Activated CD4-positive, alpha-beta T cell treated with anti-CD3 and anti-CD28 coated beads, Interleukin-2, amount 50 U/mL, for 4 hours (primary cell): Measurements from ENCODE around the gene NKX6-2.
"Not testable (repeated sequence)": the region's sequence is repeated elsewhere in the genome, so short reads cannot be mapped to it uniquely, and the experiment has no call there.

Source experiments
- DNase-seq, 2 experiments: peaks; one replicate each; pipeline ENCODE4 v3.0.0-alpha.2; 2020

NKX6-2 gene

DNA sequence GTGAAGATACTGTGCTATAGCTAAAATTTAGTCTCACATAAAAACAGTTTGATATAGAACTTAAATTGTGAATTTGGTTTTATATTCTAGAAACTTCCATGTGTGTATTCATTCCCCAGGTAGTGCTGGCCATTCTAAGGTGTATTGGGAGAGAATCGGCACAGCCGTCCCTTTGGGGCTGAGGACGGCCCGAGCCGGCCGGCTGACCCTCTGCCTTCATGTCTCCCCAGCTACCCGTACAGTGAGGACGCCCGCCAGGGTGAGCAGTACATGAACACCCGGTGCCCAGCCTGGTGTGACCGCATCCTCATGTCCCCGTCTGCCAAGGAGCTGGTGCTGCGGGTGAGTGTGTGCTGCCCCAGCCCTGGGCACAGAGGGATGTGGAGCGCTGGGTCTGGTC is 8.5 kb downstream of the NKX6-2 start:
- DNase-seq = no peak

DNA sequence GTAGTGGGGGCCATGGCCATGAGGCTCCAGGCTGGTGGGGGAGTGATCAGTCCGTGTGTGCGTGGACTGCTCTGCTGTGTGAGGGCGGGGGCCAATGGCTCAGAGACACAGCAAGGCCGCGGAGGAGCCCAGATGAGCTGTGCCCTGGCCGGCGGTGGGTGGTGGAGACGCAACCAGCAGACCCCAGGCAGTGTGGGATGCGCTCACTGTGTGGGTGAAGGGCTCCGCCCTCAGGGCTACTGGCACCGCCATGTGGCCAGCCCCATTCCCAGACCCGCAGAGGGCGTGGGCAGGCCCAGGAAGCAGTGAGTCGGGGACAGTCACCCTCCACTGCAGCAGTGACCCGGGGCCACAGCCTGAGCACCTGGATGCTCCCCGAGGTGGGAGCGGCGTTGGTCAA is 9.1 kb downstream of the NKX6-2 start:
- DNase-seq = no peak

DNA sequence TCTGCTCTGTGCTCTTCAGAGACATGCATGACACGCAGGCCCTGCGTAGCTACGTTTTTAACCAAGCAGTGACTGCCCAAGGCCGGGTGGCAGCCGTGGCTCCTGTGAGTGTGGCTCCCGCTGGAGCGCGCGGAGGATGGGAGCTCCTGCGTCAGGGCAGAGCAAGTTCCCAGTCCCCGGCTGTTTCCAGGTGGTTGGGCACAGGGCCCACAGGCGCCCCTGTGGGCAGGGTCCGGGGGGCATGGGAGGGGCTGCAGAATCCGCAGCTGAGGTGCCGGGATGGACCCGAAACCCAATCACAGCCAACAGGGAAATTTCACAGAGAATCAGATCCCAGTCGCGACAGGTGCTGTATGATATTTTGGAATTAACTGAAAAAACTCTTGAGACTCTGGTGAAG is 9.8 kb downstream of the NKX6-2 start:
- no peak for DNase-seq

DNA sequence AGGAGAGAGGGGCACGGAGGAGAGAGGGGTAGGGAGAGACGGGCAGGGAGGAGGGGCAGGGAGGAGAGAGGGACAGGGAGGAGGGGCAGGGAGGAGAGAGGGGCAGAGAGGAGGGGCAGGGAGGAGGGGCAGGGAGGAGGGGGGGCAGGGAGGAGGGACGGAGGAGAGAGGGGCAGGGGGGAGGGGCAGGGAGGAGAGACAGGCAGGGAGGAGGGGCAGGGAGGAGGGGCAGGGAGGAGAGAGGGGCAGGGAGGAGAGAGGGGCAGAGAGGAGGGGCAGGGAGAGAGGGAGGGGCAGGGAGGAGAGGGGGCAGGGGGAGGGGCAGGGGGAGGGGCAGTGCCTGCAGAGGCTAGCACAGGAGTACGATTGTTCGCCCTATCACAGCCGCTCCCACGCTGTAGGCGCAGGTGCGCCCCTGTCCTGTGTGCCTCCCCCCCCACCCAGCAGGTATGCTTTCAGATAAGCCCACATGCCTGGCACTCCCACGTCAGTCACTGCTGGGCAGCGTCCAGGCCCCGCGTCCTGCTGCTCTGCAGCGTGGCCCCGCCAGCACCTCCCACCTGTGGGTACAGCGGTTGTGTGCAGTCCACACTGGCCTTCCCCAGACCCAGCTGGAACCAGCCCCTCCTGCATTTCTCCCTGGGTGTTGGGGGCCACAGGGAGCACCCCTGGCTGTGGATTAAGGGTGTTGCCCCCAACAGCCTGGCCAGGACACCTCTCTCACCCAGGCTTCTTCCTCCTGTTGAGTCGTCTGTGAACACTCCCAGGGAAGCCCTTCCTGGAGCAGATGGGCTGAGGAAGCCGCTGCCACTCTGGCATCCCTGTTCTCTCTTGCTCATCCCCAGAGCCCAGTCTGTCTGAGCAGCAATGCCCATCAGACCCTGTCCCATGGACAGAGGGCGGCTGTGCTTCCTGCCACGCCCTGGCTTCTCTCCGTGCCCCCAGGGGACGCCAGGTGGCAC is 10.8 kb downstream of the NKX6-2 start:
- DNase-seq = no peak

DNA sequence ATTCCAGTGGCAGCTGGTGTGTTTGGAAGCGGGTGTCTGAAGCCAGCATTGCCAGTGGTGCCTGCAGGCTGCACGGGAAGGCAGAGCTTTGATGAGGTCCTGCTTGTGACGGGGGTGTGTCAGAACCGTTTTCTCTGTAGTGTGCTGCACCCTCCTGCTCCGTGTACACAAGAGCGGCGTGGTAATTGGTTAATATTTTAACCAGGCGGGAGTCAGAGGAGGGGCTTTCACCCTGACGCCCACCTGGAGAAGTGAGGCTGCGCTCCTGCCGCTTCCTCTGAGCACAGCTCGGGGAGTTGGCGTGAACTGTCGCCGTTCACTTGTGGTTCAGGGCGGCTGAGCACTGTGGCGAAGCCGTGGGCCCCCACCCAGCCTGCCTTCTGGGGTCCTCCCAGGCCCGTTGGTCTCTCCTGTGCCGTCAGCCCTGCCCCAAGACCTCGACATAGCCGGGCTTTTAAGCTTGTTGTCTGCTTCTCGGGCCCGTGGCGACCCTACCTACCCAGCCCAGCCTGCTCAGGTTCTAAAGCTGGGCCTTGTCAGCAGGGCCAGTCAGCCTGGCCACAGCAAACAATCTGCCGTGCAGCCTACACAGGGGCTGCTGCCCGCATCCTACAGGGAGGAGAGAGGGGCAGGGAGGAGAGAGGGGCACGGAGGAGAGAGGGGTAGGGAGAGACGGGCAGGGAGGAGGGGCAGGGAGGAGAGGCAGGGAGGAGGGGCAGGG is 11.6 kb downstream of the NKX6-2 start:
- no peak for DNase-seq

DNA sequence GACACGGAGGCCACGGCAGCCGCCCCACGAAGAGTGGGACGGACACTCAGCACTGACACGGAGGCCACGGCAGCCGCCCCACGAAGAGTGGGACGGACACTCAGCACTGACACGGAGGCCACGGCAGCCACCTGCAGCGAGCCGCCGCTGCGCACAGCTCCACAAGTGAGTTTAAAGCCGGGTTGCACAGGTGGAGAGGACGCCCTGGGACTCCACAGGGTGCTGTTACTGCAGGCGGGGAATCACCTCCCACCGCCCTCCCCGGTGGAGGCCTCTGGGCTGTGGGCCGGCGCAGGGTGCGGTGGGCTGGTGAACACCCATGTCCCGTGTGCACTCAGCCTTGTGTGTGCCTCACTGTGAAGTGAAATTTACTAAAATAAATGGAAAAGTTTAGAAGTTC is 13.1 kb downstream of the NKX6-2 start:
- not testable (repeated sequence) for DNase-seq

DNA sequence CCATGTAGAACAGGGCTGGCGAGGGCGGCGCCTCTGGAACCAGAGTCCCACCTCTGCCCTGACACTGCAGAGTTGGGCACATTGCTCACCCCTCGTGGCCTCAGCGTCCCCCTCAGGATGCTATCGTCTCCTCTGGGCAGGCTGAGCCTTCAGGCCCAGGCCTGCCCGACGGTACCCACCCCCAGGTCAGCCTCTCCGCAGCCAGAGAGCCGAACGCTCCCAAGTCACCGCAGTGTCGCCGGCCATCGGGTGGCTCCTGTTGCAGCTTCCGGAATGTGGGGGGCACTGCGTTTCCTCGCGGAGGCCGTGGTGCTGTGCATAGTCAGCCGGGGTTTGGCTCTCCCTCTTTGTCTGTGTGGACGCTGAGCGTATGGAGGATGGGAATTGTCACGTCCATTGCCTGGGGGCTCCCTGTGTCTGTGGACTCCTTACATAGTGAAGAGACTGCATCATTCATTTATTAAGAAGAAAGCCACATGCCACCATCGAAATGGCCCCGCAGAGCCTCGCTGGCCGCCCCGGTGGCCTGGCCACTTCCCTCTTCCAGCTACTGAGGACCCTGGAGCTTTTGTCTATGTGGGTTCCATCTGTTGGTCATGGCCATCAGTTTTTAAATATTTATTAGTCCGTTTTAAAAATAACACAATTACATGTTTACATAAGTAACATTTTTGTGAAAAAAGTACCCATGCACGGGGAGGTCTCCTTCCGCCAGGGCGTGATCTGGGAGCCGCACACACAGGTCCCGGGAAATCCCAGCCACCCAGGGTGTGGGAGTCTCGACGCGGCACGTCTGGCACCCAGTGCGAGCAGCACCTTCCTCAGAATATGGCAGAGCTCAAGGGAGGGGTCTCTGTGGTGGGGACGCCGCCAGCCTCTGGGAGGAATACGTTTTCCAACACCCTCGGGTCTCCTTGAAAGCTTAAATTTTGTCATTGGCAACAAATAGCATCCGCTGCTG is 15.6 kb downstream of the NKX6-2 start:
- DNase-seq = no peak

DNA sequence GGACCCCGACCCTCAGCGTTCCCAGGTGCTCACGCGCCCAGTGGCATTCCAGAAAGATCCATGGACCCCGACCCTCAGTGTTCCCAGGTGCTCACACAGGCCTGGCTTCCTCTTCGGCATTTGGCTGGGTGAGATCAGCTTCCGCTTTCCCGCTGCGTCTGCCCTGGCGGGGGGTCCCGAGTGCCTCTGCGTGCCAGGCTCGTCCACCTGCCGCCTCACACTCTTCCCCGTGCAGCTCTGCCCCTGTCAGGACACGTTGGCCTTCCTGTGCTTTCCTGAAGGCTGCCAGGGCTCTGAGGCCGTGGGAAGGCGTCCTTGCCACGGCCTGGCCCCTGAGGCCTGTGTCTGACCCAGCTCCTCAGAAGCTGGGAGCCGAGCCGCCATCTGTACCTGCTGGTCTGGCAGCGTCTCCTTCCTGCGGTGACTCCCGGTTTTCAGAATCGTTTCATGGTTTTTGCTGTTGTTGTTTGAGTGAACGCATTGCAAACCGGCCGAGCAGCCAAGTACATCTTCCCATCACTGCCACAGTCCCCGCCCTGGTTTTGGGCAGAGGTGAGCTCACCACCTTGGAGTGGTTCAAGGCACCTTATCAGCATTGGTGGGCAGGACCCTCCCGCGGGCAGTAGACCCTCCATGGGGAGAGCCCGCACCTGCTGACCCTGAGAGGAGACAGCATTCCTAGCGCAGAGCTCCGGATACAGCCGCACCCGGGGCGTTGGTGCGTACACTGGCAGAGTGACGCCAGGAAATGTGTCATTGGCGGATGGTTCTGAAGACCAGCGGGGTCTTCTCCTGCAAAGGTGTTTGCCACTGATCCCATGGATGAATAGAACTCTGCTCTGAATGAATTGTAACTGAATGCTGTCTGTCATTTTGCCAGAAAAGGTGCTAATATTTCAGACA is 17.4 kb downstream of the NKX6-2 start:
- DNase-seq = no peak

DNA sequence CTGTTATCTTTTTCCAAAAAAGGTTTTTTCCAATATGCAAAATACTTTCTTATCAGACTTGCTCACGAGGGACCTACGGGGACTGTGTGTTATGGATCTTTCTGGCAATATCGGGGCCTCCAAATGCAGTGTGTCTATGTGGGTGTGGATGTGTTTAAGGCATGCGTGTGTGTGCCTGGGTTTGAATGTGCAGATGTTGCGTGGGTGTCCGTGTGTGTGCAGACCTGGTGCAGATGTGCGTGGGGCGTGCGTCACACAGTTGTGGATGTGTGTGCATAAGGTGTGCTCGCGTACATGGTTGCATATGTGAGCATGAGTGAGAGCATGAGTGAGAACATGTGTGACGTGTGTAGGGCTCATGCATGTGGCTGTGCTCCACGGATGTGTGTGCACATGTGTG is 19.7 kb downstream of the NKX6-2 start:
- no peak for DNase-seq

DNA sequence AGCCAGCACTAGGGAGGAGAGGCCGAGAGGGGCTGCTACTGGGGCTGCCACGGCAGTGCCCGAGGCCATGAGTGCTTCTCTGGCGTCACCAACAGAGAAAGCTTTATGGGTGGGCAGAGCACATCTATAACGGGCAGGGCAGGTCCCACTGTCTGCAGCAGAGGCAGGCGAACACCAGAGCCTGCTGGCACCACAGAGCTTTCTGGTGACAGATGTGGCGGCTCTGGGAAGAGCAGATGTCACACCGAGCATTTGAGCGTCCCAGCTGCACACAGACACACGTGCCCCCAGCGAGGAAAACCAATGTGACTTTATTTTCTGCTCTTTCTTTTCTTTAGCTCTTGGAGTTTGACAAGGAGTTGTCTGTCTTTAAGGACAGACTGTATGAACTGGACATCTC is 20.5 kb downstream of the NKX6-2 start:
- DNase-seq = no peak

DNA sequence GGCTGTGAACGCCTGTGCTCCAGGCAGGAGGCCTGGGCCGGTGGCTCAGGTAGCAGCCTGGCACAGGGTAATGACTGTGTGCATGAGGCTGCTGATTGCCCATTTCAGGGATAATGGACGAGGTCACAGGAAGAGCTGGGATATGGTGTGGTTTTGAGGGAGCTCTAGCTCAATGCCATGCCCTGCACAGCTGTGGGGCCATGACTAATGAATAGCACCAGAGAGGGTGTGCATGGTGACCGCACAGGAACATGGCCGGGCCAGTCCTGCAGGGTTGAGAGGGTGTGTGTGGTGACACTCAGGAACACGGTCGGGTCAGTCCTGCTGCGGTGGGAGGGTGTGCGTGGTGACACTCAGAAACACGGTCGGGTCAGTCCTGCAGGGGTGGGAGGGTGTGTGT is 21.8 kb downstream of the NKX6-2 start:
- DNase-seq = no peak

DNA sequence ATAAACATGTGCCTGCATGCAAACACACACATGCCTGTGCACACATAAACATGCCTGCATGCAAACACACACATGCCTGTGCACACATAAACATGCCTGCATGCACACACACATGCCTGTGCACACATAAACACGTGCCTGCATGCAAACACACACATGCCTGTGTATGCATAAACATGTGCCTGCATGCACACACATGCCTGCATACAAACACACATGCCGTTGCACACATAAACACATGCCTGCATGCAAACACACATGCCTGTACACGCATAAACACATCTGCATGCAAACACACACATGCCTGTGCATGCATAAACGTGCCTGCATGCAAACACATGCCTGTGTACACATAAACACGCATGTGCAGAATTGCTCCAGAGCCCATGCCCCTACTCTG is 22.4 kb downstream of the NKX6-2 start:
- no peak for DNase-seq

DNA sequence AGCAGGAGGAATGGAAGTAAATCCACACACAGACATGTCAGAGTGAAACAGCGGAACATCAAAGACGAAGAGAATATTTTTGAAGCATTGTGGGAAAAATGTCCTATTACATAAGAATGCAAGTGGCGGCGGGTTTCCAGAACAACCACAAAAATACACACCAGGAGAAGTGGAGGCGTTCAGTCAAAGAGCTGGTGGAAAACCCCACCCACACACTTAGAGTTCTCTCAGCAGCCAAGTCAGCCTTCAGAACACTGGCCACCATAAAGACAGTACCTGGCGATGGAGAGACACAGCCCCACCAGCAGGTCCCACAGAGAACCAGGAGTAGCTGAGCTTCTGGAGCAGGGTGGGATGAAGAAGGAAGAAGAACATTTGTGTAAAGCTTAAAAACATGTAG is 23.7 kb downstream of the NKX6-2 start:
- DNase-seq = no peak

DNA sequence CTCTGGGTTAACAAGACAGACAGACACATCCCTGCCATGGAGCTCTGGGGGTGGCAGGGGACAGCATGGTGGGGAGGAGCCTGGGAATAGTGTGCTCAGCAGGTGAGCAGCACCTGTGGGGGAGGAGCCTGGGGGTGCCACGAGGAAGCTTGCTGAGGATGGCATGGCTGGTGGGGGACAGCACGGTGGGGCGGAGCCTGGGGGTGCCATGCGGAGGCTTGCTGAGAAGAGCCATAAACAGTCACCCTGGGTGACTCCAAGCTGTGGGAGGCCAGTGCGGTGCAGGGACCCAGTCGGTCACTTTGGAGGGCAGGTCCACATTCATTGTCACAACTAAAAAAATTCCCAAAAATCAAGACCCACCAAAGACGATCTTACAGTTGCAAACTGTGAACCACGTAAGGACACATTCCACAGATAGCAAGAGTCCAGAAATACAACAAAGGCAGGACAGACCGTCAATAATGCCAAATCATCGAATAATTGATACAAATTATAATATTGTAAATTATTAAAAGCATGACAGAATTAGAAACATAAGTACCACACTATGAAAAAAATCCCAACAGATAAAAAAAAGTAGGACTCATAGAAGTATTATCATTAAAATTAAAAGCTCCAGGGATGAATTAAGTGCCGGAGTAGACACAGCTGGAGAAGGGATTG is 24.4 kb downstream of the NKX6-2 start:
- no peak for DNase-seq

DNA sequence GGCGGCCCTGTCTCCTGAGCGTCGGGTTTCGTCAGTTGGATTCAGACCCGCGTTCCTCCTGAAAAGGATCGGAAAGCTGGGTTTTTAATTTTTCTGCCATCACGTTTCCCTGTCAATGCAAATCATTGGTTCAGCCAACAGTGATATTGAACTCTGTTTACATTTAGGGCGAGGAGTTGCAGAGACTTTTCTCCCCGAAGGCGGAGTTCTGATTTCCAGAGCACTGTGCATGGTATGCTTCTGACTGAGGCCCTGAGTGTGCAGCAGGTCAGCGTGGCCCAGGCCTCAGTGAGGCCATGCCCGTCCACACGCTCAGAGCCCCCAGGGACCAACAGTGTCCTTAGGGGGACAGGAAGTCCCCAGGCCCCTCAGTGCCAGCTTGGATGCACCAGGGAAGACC is 27.1 kb downstream of the NKX6-2 start:
- no peak for DNase-seq

DNA sequence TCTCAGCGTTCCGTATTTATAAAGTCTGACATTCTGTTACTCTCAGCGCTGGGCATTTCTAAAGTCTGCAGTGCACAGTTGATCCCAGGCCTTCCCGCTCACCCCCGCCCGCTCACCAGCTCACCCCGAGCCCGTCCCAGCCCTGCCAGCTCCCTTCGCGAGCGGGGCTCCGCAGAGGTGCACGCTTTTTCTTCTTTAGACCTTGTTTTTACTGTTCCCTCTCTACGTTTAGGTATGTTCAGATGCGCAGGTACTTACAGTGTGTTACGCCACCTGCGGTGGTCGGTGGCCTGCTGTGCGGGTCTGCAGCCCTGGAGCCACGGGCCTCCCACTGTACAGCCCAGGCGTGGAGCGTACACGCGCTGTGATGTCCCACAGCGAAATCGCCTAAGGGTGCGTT is 28.8 kb downstream of the NKX6-2 start:
- no peak for DNase-seq

DNA sequence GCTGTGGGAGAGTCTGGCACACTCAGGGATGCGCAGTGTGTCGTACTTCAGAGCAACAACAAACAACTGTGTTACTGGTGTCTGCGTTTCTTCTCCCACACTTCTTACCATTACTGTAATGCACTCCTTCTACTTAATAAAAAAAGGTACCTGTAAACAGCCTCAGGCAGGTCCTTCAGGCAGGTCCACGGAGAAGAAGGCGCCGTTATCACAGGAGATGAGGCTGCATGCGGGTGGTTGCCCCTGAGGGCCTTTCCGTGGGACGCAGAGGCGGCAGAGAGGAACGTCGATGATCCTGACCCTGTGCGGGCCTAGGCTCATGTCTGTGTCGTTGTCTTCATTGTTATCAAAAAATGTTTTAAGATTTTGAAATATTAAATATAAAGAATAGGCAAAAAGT is 29.4 kb downstream of the NKX6-2 start:
- no peak for DNase-seq

DNA sequence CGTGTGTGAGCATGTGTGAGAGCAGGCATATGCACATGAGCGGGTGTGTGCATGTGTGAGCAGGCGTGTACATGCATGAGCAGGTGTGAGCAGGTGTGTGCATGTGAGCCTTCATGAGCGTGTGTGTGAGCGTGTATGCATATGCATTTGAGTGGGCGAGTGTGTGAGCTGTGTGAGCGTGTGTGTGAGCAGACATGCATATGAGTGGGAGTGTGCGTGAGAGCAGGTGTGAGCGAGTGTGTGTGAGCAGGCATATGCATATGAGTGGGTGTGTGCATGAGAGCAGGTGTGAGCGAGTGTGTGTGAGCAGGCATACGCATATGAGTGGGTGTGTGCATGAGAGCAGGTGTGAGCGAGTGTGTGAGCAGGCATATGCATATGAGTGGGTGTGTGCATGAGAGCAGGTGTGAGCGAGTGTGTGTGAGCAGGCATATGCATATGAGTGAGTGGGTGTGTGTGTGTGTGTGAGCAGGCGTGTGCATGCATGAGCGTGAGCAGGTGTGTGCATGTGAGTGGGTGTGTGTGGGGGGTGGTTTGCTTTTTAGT is 30.7 kb downstream of the NKX6-2 start:
- DNase-seq = no peak

DNA sequence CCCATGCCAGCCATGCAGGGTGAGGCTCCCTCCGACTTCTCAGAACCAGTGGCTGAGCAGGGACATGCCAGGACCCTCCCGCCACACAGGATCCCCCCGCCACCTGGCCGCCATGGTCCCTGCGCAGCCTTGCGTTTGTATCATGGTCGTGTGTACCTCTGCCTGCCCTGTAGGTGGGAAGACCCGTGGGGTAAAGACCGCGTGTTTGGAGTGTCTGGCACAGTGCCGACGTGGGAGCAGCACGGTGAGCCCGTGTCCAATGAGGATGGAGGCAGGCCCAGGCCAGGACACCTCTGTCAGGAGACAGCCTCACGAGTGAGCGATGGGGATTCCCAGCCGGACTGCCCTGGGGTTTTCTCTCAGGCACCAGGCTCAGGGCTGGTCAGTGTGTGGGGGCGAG is 31.9 kb downstream of the NKX6-2 start:
- no peak for DNase-seq

DNA sequence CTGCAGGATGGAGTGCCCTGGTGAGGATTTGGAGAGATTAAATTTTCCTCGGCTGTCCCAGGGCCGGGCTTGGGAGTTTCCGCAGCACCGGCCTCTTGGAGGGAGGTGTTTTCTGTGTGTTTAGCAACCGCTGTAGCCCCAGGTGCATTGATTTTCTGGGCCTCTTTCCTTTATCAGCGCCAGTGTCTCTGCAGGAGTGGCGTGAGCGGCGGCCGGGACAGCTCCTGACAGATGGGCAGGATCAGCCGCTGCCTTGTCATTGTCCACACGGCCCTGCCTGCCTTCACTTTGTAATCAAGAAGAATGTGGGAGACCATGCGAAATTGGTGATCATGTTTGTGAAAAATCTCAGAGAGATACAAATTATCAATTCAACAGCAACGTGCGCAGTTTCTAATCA is 32.4 kb downstream of the NKX6-2 start:
- DNase-seq = no peak

DNA sequence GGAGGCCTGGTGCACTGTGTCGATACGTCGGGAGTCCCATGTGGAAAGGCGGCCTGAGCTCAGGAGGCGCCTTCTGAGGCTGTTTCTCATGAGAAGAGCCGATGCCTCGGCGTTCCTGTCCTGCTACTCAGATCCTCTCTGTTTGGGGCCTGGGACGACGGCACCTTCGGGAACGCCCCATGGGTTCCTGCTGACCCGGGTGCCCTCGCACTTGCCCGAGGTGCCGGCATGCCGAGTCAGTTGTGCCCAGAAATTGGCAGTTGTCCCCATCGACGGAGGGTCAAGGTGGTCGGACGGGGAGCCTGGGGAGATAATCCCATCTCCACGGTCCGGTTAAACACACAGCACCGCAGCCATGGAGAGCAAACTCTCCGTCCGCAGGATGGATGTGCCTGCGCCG is 33.0 kb downstream of the NKX6-2 start:
- no peak for DNase-seq
